Measurements from ENCODE around the gene LPIN1. TPM values are rescaled to one million over a fixed set of nuclear protein-coding genes. Genes with fewer than 3 reads are reported as not detected.

LPIN1 gene
- total RNA-seq, 1 experiment from 2014 or later: 43.1 TPM

GRCh38 chr2:11718606-11719005 lies 27.8 kb upstream of the LPIN1 start:
- intact Hi-C loops (cut with micrococcal nuclease; ENCODE audit: unreplicated experiment): no loop called here
- Histone ChIP-seq H4K20me1 (ENCODE audit: insufficient read depth) (no peaks in the 10 kb centered on the region), H2AFZ (no peak overlapping the region), H3K79me2 (ENCODE audit: low read depth) (no peaks in the 10 kb centered on the region), H3K27me3 (ENCODE audit: insufficient read depth, low read depth) (no peaks in the 10 kb centered on the region), H3F3A (ENCODE audit: insufficient read depth, low read depth) (peaks cover 2% of the 10 kb centered on the region; the same call in 1 of the 2 replicates), H3K36me3 (ENCODE audit: low read depth) (no peaks in the 10 kb centered on the region), H3K9me2 (ENCODE audit: insufficient read depth) (no peaks in the 10 kb centered on the region), H3K9me3 (ENCODE audit: insufficient read depth, low read depth) (no peaks in the 10 kb centered on the region), H3K4me2 (no peak overlapping the region), H3K27ac (no peak overlapping the region), H3K4me1 (replicated peaks; ENCODE audit: insufficient read depth) (peaks cover 10% of the 10 kb centered on the region), H3K4me3 (no peak overlapping the region)
- TF ChIP-seq, protein P1, sequence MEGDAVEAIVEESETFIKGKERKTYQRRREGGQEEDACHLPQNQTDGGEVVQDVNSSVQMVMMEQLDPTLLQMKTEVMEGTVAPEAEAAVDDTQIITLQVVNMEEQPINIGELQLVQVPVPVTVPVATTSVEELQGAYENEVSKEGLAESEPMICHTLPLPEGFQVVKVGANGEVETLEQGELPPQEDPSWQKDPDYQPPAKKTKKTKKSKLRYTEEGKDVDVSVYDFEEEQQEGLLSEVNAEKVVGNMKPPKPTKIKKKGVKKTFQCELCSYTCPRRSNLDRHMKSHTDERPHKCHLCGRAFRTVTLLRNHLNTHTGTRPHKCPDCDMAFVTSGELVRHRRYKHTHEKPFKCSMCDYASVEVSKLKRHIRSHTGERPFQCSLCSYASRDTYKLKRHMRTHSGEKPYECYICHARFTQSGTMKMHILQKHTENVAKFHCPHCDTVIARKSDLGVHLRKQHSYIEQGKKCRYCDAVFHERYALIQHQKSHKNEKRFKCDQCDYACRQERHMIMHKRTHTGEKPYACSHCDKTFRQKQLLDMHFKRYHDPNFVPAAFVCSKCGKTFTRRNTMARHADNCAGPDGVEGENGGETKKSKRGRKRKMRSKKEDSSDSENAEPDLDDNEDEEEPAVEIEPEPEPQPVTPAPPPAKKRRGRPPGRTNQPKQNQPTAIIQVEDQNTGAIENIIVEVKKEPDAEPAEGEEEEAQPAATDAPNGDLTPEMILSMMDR (conservative IDR thresholded peaks at IDR 0.05): no peak
- CTCF ChIA-PET: interaction anchor here (0.7 kb wide), 1 partner anchor 9 kb away, joined by 4 read pairs; no protein-coding TSS in a partner anchor
- POLR2A ChIA-PET (ENCODE audit: unreplicated experiment): interaction anchor here (0.6 to 0.7 kb wide), 3 partner anchors 10 to 31 kb away, joined by 3 to 10 read pairs (median 6); no protein-coding TSS in a partner anchor
- no TSS peak for BruUV-seq (replicated peaks)
- DNase-seq: no peak

- no peak overlapping the region for H3K27ac ChIP-seq
- no peak overlapping the region for H3K4me3 ChIP-seq
- peaks cover 8% of the 10 kb centered on the region for H3K4me1 ChIP-seq (replicated peaks; ENCODE audit: insufficient read depth)
- H3F3A ChIP-seq (ENCODE audit: insufficient read depth, low read depth): no peaks in the 10 kb centered on the region; the same call in 1 of the 2 replicates
- H3K79me2 ChIP-seq (ENCODE audit: low read depth): no peaks in the 10 kb centered on the region
- no peaks in the 10 kb centered on the region for H3K9me3 ChIP-seq (ENCODE audit: insufficient read depth, low read depth)
- POLR2A ChIA-PET (ENCODE audit: unreplicated experiment): interaction anchor here (0.6 to 0.7 kb wide), 2 partner anchors 9 to 30 kb away, joined by 10 to 23 read pairs; no protein-coding TSS in a partner anchor
- no peaks in the 10 kb centered on the region for H4K20me1 ChIP-seq (ENCODE audit: insufficient read depth)
- no peak overlapping the region for H3K4me2 ChIP-seq
- no TSS peak for BruUV-seq (replicated peaks)
- no peak overlapping the region for H2AFZ ChIP-seq
- H3K27me3 ChIP-seq (ENCODE audit: insufficient read depth, low read depth): no peaks in the 10 kb centered on the region
- DNase-seq: no peak
- CTCF ChIA-PET: interaction anchor here (0.7 kb wide), 1 partner anchor 10 kb away, joined by 4 read pairs; no protein-coding TSS in a partner anchor
- intact Hi-C loops (cut with micrococcal nuclease; ENCODE audit: unreplicated experiment): no loop called here
- no peaks in the 10 kb centered on the region for H3K9me2 ChIP-seq (ENCODE audit: insufficient read depth)
- H3K36me3 ChIP-seq (ENCODE audit: low read depth): no peaks in the 10 kb centered on the region
- TF ChIP-seq EZH2 (IDR thresholded peaks at IDR 0.05; ENCODE audit: low read depth): no peak
These were observed 27.0 kb upstream of the LPIN1 start for GRCh38 chr2:11719230-11719977.

- Histone ChIP-seq H3K27ac (no peak overlapping the region), H3K9me2 (ENCODE audit: insufficient read depth) (no peaks in the 10 kb centered on the region), H3K36me3 (ENCODE audit: low read depth) (no peaks in the 10 kb centered on the region), H3F3A (ENCODE audit: insufficient read depth, low read depth) (no peaks in the 10 kb centered on the region; the same call in 1 of the 2 replicates), H4K20me1 (ENCODE audit: insufficient read depth) (no peaks in the 10 kb centered on the region), H3K4me3 (no peak overlapping the region), H3K79me2 (ENCODE audit: low read depth) (no peaks in the 10 kb centered on the region), H2AFZ (no peak overlapping the region), H3K9me3 (ENCODE audit: insufficient read depth, low read depth) (no peaks in the 10 kb centered on the region), H3K4me1 (replicated peaks; ENCODE audit: insufficient read depth) (peaks cover 8% of the 10 kb centered on the region), H3K4me2 (no peak overlapping the region), H3K27me3 (ENCODE audit: insufficient read depth, low read depth) (no peaks in the 10 kb centered on the region)
- DNase-seq: no peak
- intact Hi-C loops (cut with micrococcal nuclease; ENCODE audit: unreplicated experiment): no loop called here
- ChIA-PET CTCF (no interaction called here), POLR2A (ENCODE audit: unreplicated experiment) (no interaction called here)
- TF ChIP-seq, protein P1 (conservative IDR thresholded peaks at IDR 0.05): no peak
- no peak for TF ChIP-seq EZH2 (IDR thresholded peaks at IDR 0.05; ENCODE audit: low read depth)
- no TSS peak for BruUV-seq (replicated peaks)
These were observed 25.7 kb upstream of the LPIN1 start for GRCh38 chr2:11720752-11721151.

All from PC-9 (cell line).